ENCODE data around the gene ANKMY1. TPM values are rescaled to one million over a fixed set of nuclear protein-coding genes. Genes with fewer than 3 reads are reported as not detected.

Gene ANKMY1
- total and polyA plus RNA-seq, 2 of the 13 experiments (the other 11 are each of a cell fraction or from before 2014, with no cell fraction given), result 11.7 to 18.8 TPM

- TF ChIP-seq YEATS4 (CRISPR knock-in tag; IDR thresholded peaks at IDR 0.05; ENCODE audit: borderline replicate concordance) (no peak), MBD4 (IDR thresholded peaks at IDR 0.05; ENCODE audit: borderline replicate concordance, low read length) (no peak), IKZF5 (CRISPR knock-in tag; IDR thresholded peaks at IDR 0.05) (no peak)
These were observed 19.6 kb downstream of the ANKMY1 start (continued) for GRCh38 chr2:240538031-240538780.

- Histone ChIP-seq H3K9me3 (ENCODE audit: low read length) (peaks cover 18% of the 10 kb centered on the region), H4K20me1 (ENCODE audit: insufficient read depth, low read length) (no peaks in the 10 kb centered on the region), H3K9ac (ENCODE audit: insufficient read depth, low read depth, low read length) (no peak overlapping the region), H3K4me1 (ENCODE audit: insufficient read depth, low read length) (no peaks in the 10 kb centered on the region), H3K79me2 (ENCODE audit: insufficient read depth, low read length) (peaks cover 2% of the 10 kb centered on the region), H3K27me3 (ENCODE audit: control insufficient read depth in 1 of 2, insufficient read depth in 2 of 2, low read length in 2 of 2) (no peaks in the 10 kb centered on the region), H2AFZ (ENCODE audit: low read length) (no peak overlapping the region), H3K4me3 (replicated peaks in 1 of 3; ENCODE audit: insufficient read depth in 1 of 3, low read depth in 2 of 3, low read length in 3 of 3) (no peak overlapping the region), H3K4me2 (ENCODE audit: low read depth, low read length) (no peak overlapping the region), H3K36me3 (replicated peaks in 1 of 2; ENCODE audit: control insufficient read depth in 1 of 2, insufficient read depth in 2 of 2, low read length in 2 of 2) (peaks cover 9 to 35% of the 10 kb centered on the region in 2 experiments; a peak in 4 of 5 replicates), H3K27ac (ENCODE audit: extremely low read length, insufficient read depth, low read length) (no peak overlapping the region)
- FAIRE-seq, result no peak
- CTCF ChIA-PET (ENCODE audit: low intra/inter-chr PET ratio, low total read pairs), result no interaction called here
- POLR2A ChIA-PET, result no interaction called here
- no peak for ATAC-seq
- TF ChIP-seq MAFF (IDR thresholded peaks at IDR 0.05; ENCODE audit: low read depth, low read length), result peak; percentile 41
- no peak for TF ChIP-seq ZBTB26 (CRISPR knock-in tag; IDR thresholded peaks at IDR 0.05; ENCODE audit: borderline replicate concordance)
- peak; percentile 53 to 65 for TF ChIP-seq MAFK (conservative IDR thresholded peaks at IDR 0.05 in 1 of 2, IDR thresholded peaks at IDR 0.05 in 1 of 2; ENCODE audit: low read length in 2 of 2)
- TF ChIP-seq ZNF317 (CRISPR knock-in tag; IDR thresholded peaks at IDR 0.05), result peak; percentile 100
- WGBS (ENCODE audit: low lambda C conversion rate), result 98% methylated on average over 1 of the region's 1 CpG
- intact Hi-C loops (cut with micrococcal nuclease; ENCODE audit: unreplicated experiment), result no loop called here
- DNase-seq (ENCODE audit: low spot score), result no peak
- in situ Hi-C loops (cut with HindIII; ENCODE audit: extremely low pct_ligation_motif_present, low pct_unique_long_range_greater_than_20kb), result no loop called here
- no TSS peak for BruUV-seq (replicated peaks)
These were observed 25.6 kb downstream of the ANKMY1 start for GRCh38 chr2:240532031-240532775.

Data from HepG2 (cell line).